IPS-20b (cell line): ENCODE data around the gene CCDC57.

Experiments used
- H3K27ac ChIP-seq: one replicate; pipeline ENCODE4 v1.5.1; 2013; ENCODE audit warnings: low read length
- H3K27me3 ChIP-seq: 2 replicates; pipeline ENCODE4 v1.6.1; 2013; ENCODE audit warnings: mild to moderate bottlenecking, low read length, inconsistent platforms; ENCODE audit not compliant: insufficient read depth
- H3K36me3 ChIP-seq: 2 replicates; pipeline ENCODE4 v1.6.1; 2013; ENCODE audit warnings: low read depth, mild to moderate bottlenecking, inconsistent platforms, low read length, moderate library complexity; ENCODE audit not compliant: insufficient read depth
- H3K4me1 ChIP-seq: 2 replicates; pipeline ENCODE4 v1.6.1; 2013; ENCODE audit warnings: mild to moderate bottlenecking, control low read depth, inconsistent platforms, low read length, moderate library complexity; ENCODE audit not compliant: insufficient read depth
- H3K4me3 ChIP-seq: 2 replicates; pipeline ENCODE4 v1.5.1; 2013; ENCODE audit warnings: mild to moderate bottlenecking, low read length, inconsistent platforms
- H3K9ac ChIP-seq: 2 replicates; pipeline ENCODE4 v1.6.1; 2013; ENCODE audit warnings: low read depth, mild to moderate bottlenecking, inconsistent platforms, low read length, moderate library complexity
- H3K9me3 ChIP-seq: 2 replicates; pipeline ENCODE4 v1.6.1; 2013; ENCODE audit warnings: mild to moderate bottlenecking, low read depth, low read length, inconsistent platforms; ENCODE audit not compliant: insufficient read depth

The CCDC57 gene

GRCh38 chr17:82062076-82062983, 150.3 kb downstream of the CCDC57 start:
- H3K4me3 ChIP-seq, result no peak overlapping the region
- peaks cover 48% of the 10 kb centered on the region for H3K36me3 ChIP-seq
- H3K9me3 ChIP-seq, result no peaks in the 10 kb centered on the region
- peaks cover 4% of the 10 kb centered on the region; the same call in 1 of the 2 replicates for H3K4me1 ChIP-seq
- H3K9ac ChIP-seq, result no peak overlapping the region
- no peaks in the 10 kb centered on the region for H3K27me3 ChIP-seq
- H3K27ac ChIP-seq, result no peak overlapping the region

GRCh38 chr17:82061047-82061925, 151.4 kb downstream of the CCDC57 start:
- Histone ChIP-seq H3K4me1 (peaks cover 3% of the 10 kb centered on the region; the same call in 1 of the 2 replicates), H3K9ac (no peak overlapping the region), H3K36me3 (peaks cover 59% of the 10 kb centered on the region), H3K27ac (no peak overlapping the region), H3K27me3 (no peaks in the 10 kb centered on the region), H3K4me3 (no peak overlapping the region), H3K9me3 (no peaks in the 10 kb centered on the region)

GRCh38 chr17:82060614-82061013, 152.0 kb downstream of the CCDC57 start:
- H3K4me3 ChIP-seq, result no peak overlapping the region
- no peaks in the 10 kb centered on the region for H3K9me3 ChIP-seq
- H3K27ac ChIP-seq, result no peak overlapping the region
- H3K9ac ChIP-seq, result no peak overlapping the region
- no peaks in the 10 kb centered on the region for H3K27me3 ChIP-seq
- H3K4me1 ChIP-seq, result no peaks in the 10 kb centered on the region
- H3K36me3 ChIP-seq, result peaks cover 65% of the 10 kb centered on the region

GRCh38 chr17:82060001-82060380, 152.7 kb downstream of the CCDC57 start:
- Histone ChIP-seq H3K4me1 (no peaks in the 10 kb centered on the region), H3K9me3 (no peaks in the 10 kb centered on the region), H3K4me3 (no peak overlapping the region), H3K36me3 (peaks cover 70% of the 10 kb centered on the region), H3K9ac (no peak overlapping the region), H3K27ac (no peak overlapping the region), H3K27me3 (no peaks in the 10 kb centered on the region)

- no peak overlapping the region for H3K4me3 ChIP-seq
- no peak overlapping the region for H3K9ac ChIP-seq
- no peaks in the 10 kb centered on the region for H3K9me3 ChIP-seq
- H3K4me1 ChIP-seq, result no peaks in the 10 kb centered on the region
- H3K27me3 ChIP-seq, result no peaks in the 10 kb centered on the region
- H3K27ac ChIP-seq, result no peak overlapping the region
- H3K36me3 ChIP-seq, result peaks cover 75% of the 10 kb centered on the region
Measured at GRCh38 chr17:82059272-82060000, 153.2 kb downstream of the CCDC57 start.

GRCh38 chr17:82058855-82059249, 153.8 kb downstream of the CCDC57 start:
- H3K9me3 ChIP-seq, result no peaks in the 10 kb centered on the region
- no peak overlapping the region for H3K4me3 ChIP-seq
- H3K4me1 ChIP-seq, result no peaks in the 10 kb centered on the region
- no peak overlapping the region for H3K27ac ChIP-seq
- H3K9ac ChIP-seq, result no peak overlapping the region
- H3K27me3 ChIP-seq, result no peaks in the 10 kb centered on the region
- peaks cover 79% of the 10 kb centered on the region for H3K36me3 ChIP-seq

GRCh38 chr17:82058230-82058854, 154.3 kb downstream of the CCDC57 start:
- Histone ChIP-seq H3K4me1 (no peaks in the 10 kb centered on the region), H3K9me3 (no peaks in the 10 kb centered on the region), H3K36me3 (peaks cover 79% of the 10 kb centered on the region), H3K27ac (no peak overlapping the region), H3K4me3 (no peak overlapping the region), H3K27me3 (no peaks in the 10 kb centered on the region), H3K9ac (no peak overlapping the region)

GRCh38 chr17:82056729-82057621, 155.7 kb downstream of the CCDC57 start:
- H3K36me3 ChIP-seq, result peaks cover 69% of the 10 kb centered on the region
- no peaks in the 10 kb centered on the region for H3K27me3 ChIP-seq
- no peaks in the 10 kb centered on the region for H3K9me3 ChIP-seq
- H3K27ac ChIP-seq, result no peak overlapping the region
- no peak overlapping the region for H3K4me3 ChIP-seq
- H3K9ac ChIP-seq, result no peak overlapping the region
- no peaks in the 10 kb centered on the region for H3K4me1 ChIP-seq

- Histone ChIP-seq H3K9ac (no peak overlapping the region), H3K9me3 (no peaks in the 10 kb centered on the region), H3K4me1 (no peaks in the 10 kb centered on the region), H3K27me3 (no peaks in the 10 kb centered on the region), H3K36me3 (peaks cover 64% of the 10 kb centered on the region), H3K4me3 (no peak overlapping the region), H3K27ac (no peak overlapping the region)
Measured at GRCh38 chr17:82055965-82056728, 156.5 kb downstream of the CCDC57 start.
